HG03139 (cell line): ENCODE data around the gene MINDY4B.

Experiments used
- ATAC-seq: cut with Tn5 transposase; IDR thresholded peaks from one replicate; pipeline ENCODE4 v1.9.1; 2021; ENCODE audit not compliant: unreplicated experiment

The MINDY4B gene

GRCh38 chr3:150905339-150905738, at the start of gene MINDY4B:
Gene MINDY4B, minus strand, starts transcription at chr3:150905439. Its CDS starts 0 bp downstream, at chr3:150905439.
- no peak for ATAC-seq

- no peak for ATAC-seq
These were observed 46.7 kb upstream of the MINDY4B start for GRCh38 chr3:150951923-150952322.

GRCh38 chr3:150945226-150946032, 40.2 kb upstream of the MINDY4B start:
- no peak for ATAC-seq

- no peak for ATAC-seq
These were observed 37.0 kb upstream of the MINDY4B start for GRCh38 chr3:150942221-150942620.

DNA sequence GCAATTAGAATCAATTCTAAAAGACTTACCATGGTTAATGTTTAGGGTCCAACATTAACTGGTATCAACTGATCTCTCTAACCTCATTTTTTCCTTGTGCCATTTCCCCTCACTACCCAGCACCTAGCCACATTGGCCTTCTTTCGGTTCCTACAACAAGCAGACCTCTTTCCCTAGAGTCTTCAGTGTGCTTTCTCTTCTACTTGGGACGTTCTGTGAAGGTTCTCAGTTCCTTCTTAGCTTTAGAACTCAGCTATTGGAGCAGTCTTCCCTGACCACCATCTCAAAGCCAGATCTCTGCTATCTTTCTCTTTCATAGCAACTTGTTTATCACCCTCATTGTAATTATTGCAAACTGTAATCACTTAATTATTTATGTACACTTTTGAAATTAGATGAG, 31.5 kb upstream of the MINDY4B start:
- ATAC-seq: no peak

- ATAC-seq: no peak
These were observed 28.3 kb upstream of the MINDY4B start for GRCh38 chr3:150933473-150933995.

DNA sequence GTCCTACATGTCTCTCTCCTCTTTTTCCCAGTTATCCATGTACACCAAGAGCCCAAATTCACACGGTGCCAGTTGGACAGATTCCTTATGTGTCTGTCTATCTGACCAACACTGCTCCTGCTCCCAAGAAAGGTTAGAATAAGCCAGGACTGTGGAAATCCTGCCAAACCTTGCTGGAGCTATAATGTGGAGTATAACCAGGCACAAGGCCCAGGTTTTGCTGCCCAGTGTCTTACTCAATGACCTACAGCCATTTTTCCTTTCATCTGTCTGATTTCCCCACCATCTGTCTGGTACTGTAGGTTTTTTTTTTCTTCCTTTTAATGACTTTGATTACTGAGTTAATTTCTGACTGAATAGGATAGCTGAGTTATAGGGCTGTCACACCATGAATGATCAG, 26.5 kb upstream of the MINDY4B start:
- no peak for ATAC-seq

DNA sequence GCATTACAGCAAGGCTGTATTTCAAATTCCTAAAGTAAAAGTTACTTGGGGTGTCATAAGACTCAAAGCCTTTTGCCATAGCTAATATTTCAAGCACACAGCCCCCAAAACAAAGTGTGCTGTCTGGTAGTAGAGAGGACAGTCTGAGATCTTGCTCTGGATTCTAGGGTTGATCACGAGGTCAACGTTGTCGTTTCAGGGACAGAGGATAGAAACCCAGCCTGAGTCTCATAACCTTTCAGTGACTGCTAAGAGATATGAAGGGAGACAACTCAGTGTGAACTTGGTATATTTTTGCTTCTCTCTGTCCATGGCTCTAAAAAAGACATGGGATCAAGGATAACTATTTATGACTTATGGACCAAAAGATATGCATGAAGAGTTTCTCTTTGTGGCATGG, 25.6 kb upstream of the MINDY4B start:
- ATAC-seq: no peak

DNA sequence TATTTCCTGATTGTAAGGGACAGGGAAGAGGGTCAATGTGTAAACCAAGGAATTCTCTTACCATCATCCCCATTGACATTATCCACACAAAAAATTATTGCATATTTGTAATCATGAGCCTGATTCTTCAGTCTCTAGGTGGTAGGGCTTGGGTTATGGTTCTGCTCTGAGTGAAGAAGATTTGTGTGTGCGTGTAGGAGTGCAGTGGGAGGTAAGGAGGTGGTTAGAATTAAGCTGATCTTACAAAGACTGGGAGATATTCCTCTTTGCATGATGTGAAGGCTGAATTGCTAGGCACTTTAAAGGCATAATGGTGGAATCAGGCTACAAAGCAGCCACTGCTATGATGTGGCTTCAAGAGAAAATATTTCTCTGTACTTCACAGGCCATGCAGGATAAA, 23.0 kb upstream of the MINDY4B start:
- ATAC-seq: no peak

DNA sequence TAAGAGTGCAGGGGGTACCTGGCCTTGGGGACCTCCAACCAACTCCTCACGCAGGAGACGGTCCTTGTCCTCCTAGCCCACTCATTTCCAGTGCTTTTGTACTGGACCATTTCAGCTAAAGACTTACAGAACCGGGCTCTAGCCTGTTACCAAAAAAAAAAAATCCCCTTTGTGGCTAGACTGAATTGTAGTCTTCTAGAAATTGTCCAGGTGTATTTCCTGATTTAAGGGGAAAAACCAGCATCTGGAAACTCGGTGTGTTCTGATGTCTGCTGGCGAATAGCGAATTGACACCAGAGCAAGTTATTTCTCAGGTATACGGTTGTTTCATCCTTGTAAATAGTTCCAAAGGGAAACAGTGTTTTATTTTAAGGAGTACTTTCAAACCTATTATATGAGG, 21.1 kb upstream of the MINDY4B start:
- no peak for ATAC-seq

DNA sequence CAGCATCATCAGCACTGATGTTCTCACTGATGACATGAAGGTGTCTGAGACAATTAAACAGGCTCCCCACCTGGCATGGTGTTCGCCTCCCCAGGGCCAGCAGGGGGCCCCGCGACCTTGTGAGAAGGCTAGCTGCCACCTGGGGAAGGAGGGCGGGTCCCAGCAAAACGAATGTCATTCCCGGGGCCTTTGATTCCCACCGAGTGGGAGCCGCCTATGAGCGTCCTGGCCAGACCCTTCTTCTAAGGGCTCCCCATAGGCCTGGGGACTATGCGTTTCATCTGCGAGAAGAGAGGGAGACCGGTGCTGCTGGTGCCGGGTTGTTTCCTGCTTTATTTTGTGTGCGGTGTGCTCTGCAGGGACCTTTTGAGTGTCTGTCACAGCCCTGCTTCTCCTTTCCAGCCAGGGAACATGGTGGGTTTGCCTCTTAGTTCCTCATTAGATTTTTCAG, 20.5 kb upstream of the MINDY4B start:
- ATAC-seq: peak; percentile 97

DNA sequence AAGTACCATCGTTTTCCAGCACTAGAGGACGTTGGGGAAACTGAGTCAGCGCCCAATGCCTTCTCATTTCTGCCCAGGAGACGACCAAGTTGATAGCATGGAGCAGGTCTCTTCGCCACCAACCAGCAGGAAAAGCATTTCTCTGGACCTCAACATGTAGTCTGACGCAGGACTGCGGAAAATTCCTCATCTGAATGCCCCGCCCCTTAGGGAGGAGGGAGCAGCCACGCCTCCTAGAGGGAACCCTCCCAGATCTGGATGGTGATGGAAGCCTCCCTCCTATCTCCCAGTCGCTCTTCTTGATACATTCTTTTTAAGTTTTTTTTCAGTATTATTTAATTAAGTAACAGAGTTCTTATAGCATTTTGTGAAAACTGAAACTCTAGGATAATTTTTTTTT, 17.4 kb upstream of the MINDY4B start:
- no peak for ATAC-seq

GRCh38 chr3:150921209-150921608, 16.0 kb upstream of the MINDY4B start:
- ATAC-seq: no peak

- no peak for ATAC-seq
These were observed 15.0 kb upstream of the MINDY4B start for GRCh38 chr3:150920236-150920635.

GRCh38 chr3:150917951-150918350, 12.7 kb upstream of the MINDY4B start:
- no peak for ATAC-seq

GRCh38 chr3:150913133-150913922, 8.1 kb upstream of the MINDY4B start:
- ATAC-seq: no peak

GRCh38 chr3:150912501-150912900, 7.3 kb upstream of the MINDY4B start:
- no peak for ATAC-seq

DNA sequence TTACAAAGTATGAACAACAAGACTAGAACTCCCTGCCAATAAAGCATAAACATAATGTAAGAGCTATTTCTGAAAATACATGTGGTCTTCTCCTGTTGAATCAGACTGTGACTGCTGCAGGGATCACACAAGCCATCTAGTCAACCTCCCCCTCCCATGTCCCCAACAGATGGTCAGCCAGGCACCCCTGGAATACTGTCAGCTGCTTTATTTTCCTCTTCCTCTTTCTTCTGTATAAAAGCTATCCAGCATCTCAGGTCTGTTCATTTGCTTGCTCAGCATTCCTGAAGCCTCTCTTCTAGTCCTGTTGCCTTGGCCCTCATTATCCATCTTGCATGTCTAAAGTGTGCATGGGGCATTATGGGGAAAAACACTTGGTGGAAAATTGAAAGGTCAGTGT, 6.5 kb upstream of the MINDY4B start:
- ATAC-seq: no peak

DNA sequence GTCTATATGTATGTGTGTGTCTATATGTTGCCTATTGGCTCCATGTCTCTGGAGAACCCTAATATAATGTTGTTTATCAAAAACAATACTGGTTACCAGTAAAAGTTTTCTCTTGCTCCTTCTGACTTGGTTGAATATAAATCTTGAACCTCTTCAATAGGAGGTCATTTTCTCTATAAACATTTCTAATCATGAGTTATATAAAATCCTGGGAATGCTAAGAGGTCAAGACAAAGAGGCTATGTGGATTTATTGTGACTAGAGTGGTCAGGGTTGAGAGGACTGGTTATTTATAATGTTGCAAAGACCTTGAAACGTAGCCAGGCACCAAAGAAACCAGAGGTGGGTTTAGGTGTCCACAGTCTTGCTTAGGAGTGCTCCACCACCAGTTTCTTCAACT, 1.2 kb upstream of the MINDY4B start:
- ATAC-seq: no peak

GRCh38 chr3:150905746-150906145, 507 bp upstream of the MINDY4B start:
- ATAC-seq: no peak

GRCh38 chr3:150902988-150903387, 2.3 kb downstream of the MINDY4B start:
- ATAC-seq: no peak

DNA sequence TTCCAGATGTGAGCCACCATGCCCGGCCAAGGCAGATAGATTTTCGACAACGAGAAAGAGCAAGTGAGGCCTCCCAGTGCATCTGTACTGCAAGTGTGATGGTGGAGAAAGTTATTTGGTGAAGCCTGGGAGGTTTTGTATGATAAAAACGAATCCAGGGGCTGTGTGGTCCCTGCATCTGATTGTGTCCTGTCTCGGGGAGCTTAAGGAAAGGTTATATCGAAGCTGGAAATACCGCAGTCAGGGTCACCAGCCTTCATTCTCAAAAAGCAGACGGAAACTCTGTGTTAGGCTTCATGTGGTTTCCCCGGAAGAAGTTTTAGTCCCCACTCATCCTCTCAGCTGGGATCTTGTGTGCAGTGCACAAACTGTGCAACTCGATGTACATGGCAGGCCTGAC, 3.4 kb downstream of the MINDY4B start:
- ATAC-seq: no peak
